Astrocyte of the cerebellum (primary cell): ENCODE results near the gene OSBPL7.
A peak's percentile ranks its signal among the peaks of the same experiment; 100 is the strongest.

Source experiments
- DNase-seq: peaks from one replicate; pipeline ENCODE4 v3.0.0-alpha.2; 2011; ENCODE audit warnings: low read depth
- H3K4me3 ChIP-seq: 2 replicates; pipeline ENCODE4 v1.5.1; 2011; ENCODE audit warnings: mild to moderate bottlenecking, low read depth, low read length, moderate library complexity
- in situ Hi-C: cut with HindIII; loops from 2 replicates; pipeline ENCODE4 v1.10.0; 2017; ENCODE audit warnings: low sequenced_read_pairs
- TF ChIP-seq, protein P1 (sequence below): IDR thresholded peaks from 2 replicates; pipeline ENCODE4 v1.5.1; 2012; ENCODE audit warnings: low read length, low read depth, moderate library complexity, mild to moderate bottlenecking; ENCODE audit errors: missing control alignments

OSBPL7 gene

DNA sequence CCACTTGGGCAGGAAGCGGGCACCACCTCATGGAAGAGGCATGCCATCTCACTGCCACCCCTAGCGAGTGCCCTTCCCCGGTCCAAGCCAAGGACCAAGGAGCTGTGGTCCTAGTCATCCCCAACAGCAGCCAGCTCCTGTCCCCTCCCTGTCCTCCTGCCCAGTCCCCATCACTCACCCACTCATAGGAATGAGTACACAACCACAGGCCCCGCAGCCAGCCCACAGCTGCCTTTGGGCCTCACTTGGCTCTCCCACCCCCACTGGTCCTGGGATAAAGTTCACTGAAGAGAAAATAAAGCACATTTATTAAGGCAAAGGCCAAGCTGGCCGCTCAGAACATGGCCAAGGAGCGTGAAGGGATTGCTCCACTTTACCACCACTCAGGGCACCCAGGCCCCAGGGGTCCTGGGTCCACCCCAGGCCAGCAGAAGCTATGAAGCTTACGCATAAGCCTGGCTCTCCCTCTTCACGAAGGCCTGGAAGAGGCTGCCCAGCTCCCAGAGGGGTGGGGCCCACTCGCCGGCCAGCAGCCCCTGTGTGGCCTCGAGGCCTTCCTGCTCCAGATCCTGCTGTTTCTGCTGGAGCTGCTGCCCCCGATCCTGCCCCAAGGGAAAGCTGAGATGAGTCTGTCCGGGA is 15.9 kb upstream of the OSBPL7 start:
- no peak overlapping the region for H3K4me3 ChIP-seq
- in situ Hi-C loops = no loop called here
- no peak for DNase-seq
- TF ChIP-seq, protein P1, sequence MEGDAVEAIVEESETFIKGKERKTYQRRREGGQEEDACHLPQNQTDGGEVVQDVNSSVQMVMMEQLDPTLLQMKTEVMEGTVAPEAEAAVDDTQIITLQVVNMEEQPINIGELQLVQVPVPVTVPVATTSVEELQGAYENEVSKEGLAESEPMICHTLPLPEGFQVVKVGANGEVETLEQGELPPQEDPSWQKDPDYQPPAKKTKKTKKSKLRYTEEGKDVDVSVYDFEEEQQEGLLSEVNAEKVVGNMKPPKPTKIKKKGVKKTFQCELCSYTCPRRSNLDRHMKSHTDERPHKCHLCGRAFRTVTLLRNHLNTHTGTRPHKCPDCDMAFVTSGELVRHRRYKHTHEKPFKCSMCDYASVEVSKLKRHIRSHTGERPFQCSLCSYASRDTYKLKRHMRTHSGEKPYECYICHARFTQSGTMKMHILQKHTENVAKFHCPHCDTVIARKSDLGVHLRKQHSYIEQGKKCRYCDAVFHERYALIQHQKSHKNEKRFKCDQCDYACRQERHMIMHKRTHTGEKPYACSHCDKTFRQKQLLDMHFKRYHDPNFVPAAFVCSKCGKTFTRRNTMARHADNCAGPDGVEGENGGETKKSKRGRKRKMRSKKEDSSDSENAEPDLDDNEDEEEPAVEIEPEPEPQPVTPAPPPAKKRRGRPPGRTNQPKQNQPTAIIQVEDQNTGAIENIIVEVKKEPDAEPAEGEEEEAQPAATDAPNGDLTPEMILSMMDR = no peak

DNA sequence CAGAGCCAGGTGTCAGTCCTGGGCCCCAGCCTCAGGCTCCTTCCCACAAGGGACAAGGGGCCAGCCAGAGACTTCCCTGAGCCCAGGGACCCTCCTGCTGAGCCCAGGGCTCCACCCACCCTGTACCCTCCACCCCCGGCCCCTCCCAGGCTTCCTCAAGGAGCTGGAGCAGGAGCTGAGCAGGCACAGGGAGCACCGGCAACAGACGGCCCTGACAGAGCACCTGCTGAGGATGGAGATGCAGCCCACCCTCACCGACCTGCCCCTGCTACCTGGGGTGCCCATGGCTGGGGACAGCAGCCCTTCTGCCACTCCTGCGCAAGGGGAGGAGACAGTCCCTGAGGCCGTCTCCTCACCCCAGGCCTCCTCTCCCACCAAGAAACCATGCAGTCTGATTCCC is 15.0 kb upstream of the OSBPL7 start:
- no peak overlapping the region for H3K4me3 ChIP-seq
- no peak for DNase-seq
- TF ChIP-seq, protein P1 = no peak
- in situ Hi-C loops = no loop called here

DNA sequence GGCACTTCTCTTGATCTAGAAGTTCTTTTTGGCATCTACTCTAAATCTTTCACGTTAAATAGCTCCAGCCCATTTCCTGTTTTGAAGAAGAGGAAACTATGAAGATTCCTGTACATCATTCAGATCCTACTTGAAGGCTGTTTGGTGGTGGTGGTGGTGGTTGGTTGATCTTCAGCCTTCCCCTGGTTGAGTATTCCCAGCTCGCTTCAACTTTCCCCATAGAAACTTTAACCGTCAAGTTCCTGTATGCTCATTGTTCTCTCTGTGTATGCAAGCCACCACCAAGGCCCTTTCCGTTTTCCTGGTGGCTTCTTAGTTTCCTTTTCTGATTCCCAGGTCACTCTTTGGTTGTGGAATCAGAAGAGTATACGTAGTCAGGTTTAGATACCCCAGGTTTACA is 13.2 kb upstream of the OSBPL7 start:
- in situ Hi-C loops = no loop called here
- no peak for DNase-seq
- H3K4me3 ChIP-seq = no peak overlapping the region
- TF ChIP-seq, protein P1 = no peak

DNA sequence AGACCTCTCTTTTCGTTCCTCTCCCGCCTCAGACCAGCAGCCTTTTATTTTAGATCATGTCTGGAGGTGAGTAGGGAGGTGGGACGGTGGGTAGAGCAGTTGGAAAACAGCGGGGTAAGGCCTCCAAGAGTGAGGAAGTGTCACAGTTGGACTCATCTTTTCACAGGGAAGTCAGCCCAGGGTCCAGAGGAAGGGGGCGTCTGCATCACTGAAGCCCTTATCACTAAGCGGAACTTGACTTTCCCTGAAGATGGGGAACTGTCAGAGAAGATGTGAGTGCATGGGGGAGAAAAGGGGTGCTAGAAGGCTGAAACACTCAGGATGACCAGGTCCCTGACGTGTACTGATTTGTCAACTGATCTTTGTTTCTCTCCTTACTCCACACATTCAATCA is 10.3 kb upstream of the OSBPL7 start:
- TF ChIP-seq, protein P1 = no peak
- in situ Hi-C loops = no loop called here
- no peak for DNase-seq
- peak overlapping the region; percentile 81 for H3K4me3 ChIP-seq

DNA sequence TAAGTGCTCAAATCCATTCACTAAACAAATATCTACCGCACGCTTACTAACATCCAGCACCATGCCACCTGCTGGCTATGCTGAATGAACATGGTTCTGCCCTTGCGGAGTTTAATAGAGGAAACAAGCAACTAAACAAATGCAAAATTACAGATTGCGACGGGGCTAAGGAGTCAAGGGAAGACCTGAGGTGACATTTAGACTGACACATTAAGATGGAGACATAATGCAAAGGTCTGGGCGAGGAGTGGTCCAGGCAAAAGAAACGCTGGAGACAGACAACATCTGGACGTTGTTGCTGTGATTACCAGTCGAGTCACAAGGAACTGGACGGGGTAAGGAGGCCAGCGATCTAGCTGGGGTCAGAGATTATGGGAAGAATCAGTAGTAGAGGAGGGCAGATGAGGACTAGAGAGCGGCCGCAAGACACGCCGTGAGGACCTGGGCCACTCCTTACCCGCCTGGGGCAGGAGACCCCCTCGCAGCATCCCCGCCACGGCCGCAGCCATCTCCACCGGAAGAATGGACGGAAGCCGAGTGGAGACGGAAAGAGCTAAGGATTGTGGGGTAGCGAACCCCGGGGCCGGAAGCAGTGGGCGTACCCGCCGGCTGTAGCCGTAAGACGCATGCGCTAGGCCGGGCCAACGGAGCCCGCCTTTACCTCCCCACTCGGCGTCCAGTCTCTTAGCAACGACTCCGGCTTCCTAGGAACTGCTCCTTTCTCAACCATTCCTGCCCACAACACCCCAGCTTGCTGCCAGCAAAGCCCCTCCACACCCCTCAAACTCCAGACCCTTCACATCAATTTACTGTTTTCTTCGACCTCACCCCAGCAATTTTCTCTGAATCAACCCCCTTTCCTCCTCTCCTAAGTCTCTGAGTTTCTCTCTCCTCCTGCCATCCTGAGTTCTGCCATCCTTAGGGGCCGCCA is 9.7 kb upstream of the OSBPL7 start, which contains the start of the genes LRRC46 and MRPL10:
Gene LRRC46, plus strand, starts transcription at position 668 of the 931 bp plus-strand sequence. CDS start 320 bp downstream, outside the sequence.
Gene MRPL10, minus strand, starts transcription at position 539 of the 931 bp plus-strand sequence. Its CDS starts 30 bp downstream, at position 509.
- in situ Hi-C loops = no loop called here
- H3K4me3 ChIP-seq = peak within 1 kb of the TSS; percentile 81
- peak; percentile 81 for DNase-seq
- TF ChIP-seq, protein P1 = peak; percentile 56

DNA sequence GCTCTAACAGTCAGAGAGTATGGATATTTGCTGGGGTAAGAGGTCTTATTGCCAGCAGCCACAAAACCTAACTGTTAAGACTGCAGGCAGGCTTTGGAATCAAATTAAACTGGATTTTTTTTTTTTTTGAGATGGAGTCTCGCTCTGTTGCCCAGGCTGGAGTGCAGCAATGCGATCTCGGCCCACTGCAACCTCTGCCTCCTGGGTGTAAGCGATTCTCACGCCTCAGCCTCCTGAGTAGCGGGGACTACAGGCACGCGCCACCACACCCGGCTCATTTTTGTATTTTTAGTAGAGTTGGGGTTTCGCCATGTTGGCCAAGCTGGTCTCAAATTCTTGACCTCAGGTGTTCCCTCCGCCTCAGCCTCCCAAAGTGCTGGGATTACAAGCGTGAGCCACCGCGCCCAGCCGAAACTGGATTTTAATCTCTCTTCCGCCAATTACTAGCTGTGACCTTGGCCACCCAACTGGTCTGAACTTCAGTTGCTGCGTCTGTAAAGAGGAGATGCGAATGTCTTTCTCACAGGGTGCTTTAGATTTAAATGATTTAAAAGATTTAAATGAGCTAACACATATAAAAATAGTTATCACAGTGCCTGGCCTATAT is 8.9 kb upstream of the OSBPL7 start:
- peak overlapping the region; percentile 81 for H3K4me3 ChIP-seq
- in situ Hi-C loops = no loop called here
- no peak for DNase-seq
- TF ChIP-seq, protein P1 = no peak
